Measurements from ENCODE around the gene EIF3M. TPM values are rescaled to one million over a fixed set of nuclear protein-coding genes. Genes with fewer than 3 reads are reported as not detected.

The EIF3M gene
- 226 TPM for total RNA-seq

DNA sequence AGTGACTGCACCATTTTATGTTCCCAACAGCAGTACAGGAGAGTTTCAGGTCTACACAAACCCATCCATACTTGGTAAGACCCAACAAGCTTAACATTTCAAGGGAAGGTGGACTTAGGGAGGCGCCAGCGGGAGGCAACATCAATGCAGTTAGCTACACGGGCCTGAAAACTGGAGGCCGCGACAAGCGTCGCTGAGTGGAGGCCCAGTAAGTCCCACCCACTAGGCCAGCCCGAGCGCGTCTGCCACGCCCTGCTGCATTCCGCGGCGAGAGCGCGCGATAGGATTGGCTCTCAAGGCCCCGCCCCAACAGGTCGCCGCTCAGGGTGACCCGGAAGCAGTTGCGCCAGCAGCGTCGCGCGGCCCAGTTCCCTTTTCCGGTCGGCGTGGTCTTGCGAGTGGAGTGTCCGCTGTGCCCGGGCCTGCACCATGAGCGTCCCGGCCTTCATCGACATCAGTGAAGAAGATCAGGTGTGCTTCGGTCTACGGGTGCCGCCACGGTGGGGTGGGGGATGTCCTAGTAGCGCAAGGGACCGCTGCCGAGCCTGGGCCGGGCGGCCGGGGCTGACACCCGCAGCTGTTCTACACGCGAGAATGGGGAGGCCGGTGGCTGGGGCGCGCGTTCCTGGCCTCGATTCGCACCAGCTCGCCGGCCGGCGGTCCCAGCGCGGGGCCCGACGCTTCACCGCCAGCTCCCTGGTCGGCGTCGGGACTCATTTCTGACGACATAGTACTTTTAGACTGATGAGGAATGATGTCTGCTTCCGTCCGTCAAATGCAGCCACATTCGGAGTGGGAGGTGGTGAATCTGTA, at the start of gene EIF3M:
EIF3M (plus strand) TSS at position 373 of the 813 bp plus-strand sequence; CDS start at position 430, 57 bp downstream.
- peak; percentile 98 for DNase-seq (ENCODE audit: low spot score)

DNA sequence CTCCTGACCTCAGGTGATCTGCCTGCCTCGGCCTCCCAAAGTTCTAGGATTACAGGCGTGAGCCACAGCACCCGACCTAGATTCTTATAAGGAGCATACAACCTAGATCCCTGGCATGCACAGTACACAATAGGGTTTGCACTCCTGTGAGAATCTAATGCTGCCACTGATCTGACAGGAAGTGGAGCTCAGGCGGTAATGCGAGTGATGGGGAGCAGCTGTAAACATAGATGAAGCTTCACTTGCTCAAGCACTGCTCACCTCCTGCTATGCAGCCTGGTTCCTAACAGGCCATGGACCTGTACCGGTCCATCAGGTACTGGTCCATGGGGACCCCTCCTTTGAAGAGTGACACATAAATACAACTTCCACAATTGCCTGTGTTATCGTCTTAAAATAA, 44.8 kb upstream of the EIF3M start:
- DNase-seq (ENCODE audit: low spot score), result no peak

DNA sequence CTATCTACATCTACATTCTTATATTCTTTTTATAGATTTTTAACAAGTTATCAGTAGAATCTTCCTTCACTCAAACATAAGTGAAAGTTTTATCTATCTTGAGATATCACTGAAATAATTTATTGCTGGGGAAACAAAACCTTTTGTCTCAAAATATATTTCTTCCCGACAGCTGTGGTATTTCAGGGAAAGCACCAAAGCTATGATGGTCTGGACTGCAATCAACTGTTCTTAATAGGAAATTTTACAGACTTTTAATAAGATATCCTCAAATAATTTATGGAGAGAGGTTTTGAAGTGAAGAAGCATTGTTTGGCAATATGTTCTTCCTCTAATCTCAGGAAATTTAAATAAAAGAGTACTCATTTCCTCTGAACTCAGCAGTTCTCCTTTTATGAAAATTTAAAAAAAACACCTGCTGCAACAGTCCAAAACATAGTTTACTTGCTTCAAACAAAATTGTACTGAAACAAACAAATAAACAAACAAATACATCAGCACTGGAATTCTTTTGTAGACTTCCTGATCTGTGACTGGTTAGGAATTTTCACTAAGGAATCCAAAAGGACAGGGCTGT, 33.9 kb upstream of the EIF3M start:
- DNase-seq (ENCODE audit: low spot score), result no peak

DNA sequence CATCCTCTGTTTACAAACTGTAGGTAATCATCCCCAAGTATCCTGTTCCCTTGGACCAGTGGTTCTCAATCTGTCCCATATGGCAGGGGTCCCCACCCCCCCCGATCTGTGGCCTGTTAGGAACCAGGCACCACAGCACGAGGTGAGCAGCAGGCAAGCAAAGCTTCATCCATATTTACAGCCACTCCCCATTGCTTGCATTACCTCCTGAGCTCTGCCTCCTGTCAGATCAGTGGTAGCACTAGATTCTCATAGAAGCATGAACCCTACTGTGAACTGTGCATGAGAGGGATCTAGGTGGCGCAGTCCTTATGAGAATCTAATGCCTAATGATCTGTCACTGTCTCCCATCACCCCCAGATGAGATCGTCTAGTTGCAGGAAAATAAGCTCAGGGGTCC, 33.4 kb upstream of the EIF3M start:
- no peak for DNase-seq (ENCODE audit: low spot score)

DNA sequence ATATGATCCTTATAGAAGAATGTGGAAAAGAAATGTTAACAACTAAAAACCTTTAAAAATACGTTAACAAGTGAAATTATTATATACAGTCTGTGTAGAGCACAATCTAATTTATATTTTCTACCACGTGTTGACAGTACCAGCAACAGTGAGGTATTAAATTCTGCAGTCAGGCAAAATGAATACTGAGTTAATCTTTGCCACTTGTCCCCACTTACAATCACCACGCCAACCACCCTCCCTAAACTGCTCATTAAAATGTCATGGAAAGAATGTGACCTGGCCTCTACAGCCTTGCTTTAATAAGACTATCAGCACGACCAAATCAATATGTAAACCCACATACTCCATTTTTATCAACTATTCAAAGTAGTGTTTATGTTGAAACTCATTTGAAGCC, 28.5 kb upstream of the EIF3M start:
- DNase-seq (ENCODE audit: low spot score), result no peak

DNA sequence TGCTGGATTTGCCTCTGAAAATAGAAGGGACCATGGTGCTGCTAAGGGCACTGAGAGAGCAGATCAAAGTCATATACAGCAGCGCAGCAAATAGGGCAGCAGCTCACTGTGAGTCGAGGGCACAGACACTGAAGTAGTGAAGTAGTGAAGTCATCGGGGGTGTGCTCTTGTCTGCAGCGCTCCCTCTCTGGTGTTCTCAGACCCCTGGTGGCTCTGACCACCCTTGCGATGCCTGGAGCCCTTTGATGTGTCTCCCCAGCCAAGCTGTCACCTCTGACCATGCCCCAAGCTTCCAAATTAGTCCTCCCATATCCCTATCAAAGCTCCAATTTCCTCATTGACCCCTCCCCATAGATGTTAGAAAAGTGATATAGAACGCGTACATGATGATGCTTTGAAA, 27.7 kb upstream of the EIF3M start:
- DNase-seq (ENCODE audit: low spot score), result no peak

DNA sequence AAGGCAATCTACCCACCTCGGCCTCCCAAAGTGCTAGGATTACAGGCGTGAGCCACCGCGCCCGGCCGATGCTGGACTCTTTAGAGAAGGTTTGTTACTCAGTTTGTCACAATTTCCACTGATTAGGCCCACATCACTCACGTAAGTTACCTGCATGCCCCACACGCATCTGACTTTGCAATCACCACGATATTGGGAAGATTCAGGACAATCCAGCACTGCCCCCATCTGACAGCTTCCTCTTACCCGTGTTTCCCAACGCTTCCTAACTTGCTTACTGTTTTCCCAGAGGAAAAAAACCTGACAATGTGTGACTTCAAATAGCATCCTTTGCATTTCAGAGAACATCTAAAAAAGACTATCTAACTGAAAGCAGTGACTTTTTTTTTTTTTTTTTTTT, 21.8 kb upstream of the EIF3M start:
- DNase-seq (ENCODE audit: low spot score), result no peak

DNA sequence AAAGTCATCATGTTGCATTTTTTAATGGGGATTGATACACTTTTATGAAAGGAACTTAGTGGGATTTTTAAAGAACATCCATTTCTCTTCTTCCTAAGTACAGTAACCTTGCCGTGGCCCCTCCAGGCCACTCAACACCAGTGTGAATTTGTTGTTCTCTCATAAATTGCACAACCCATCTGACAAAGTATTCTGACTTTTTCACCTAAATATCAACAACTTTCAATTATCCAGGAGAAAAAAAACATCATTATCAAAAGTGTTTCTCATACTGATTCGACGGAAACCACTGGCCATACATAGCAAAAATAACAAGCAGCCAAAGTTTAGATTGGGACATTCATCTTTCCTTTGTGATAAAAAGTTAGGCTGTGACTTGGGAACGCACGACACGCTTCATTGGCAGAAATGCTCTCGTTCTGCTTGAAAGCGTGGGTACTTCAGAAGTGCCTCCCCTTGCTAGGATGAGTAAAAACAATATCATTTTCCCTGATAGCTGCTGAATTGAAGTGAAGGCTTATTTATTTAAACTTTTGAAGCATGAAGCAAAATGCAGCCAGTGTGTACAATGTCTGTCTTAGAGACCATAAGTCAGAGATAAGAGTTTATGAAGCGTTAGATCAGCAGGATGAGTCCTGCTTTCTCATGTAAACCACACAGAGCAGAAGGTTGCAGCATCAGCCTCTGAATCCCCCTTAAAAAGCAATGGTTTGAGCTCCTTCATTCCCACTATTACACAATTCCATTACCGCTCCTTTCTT, 20.6 kb upstream of the EIF3M start:
- DNase-seq (ENCODE audit: low spot score), result no peak

DNA sequence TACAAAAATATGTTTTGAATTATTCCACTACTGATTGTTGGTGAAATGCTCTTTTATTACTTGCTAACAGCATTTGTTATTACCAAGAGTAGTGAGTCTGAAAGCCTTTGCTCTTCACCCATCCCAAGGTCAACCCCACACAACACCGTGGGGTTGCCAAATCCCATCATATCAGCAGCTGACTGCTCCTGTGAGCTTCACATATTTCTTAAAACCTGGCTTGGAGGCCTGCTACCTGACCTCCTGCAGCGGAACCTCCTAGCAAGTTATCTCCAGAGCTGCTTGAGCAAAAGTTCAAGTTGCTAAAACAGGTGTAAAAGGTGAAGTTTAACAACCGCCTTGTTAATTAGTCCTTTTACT, 20.1 kb upstream of the EIF3M start:
- no peak for DNase-seq (ENCODE audit: low spot score)

DNA sequence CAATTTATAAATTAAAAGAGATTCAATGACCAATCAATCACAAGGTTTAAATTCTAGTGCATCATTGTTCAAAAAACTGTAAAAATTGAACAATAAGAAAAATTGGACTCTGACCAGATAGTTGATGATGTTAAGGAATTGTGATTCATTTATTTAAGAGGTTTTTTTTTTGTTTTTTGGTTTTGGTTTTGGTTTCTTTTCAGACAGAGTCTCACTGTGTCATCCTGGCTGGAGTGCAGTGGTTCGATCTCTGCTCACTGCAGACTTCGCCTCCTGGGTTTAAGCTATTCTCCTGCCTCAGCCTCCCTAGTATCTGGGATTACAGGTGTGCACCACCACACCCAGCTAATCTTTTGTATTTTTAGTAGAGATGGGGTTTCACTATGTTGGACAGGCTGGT, 17.1 kb upstream of the EIF3M start:
- no peak for DNase-seq (ENCODE audit: low spot score)

DNA sequence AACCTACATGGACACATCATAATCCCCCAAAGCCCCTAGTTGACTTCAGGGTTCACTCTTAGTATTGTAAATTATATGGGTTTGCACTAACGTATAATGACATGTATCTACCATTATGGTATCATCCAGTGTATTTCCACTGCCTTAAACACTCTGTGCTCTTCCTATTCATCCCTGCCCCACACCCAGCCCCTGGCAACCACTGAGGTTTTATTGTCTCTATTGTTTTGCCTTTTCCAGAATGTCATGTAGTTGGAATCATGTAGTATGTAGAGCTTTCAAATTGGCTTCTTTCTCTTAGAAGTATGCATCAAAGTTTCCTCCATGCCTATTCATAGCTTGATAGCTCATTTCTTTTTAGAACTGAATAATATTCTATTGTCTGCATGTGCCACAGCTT, 16.5 kb upstream of the EIF3M start:
- no peak for DNase-seq (ENCODE audit: low spot score)

DNA sequence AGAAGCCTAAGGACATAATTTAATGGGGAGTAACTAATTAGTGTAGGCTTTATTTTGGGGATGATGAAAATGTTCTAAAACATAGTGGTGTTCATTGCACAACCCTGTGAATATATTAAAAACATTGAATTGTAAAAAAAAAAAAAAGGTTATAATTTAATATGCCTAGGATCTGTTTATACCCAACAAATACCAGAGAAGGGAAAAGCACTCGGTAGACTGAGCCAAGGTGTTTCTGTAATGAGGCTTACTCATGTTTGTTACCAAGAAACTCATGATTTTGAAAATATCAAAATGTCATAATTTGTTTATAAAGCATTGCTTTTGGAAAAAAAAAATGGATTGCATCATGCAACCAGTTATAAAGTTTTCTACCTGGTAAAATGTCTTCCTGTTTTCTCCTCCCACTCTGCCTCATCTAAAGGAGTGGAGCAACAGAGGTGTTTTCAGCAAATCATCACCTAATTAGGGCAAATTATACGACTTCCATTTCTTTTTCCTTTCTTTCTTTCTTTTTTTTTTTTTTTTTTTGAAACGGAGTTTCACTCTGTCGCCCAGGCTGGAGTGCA, 14.2 kb upstream of the EIF3M start:
- no peak for DNase-seq (ENCODE audit: low spot score)

DNA sequence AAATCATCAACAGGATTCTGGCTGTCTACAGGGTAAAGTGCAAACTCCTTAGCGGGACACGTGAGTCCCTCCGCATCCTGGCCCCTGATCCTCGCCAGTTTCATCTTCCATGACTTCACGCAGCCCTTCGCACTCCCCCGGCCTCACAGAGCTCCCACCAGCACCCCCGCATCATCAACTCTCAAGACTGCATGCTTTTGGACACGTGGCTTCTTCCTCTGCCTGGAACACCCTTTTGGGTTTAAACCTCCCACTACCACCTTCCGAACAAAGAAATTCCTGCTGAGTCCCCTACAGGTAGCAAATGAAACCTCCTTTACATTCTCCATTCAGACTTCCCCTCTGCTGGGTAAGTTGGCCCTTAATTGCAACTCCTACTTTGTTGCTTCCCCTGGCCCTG, 12.6 kb upstream of the EIF3M start:
- DNase-seq (ENCODE audit: low spot score), result no peak

DNA sequence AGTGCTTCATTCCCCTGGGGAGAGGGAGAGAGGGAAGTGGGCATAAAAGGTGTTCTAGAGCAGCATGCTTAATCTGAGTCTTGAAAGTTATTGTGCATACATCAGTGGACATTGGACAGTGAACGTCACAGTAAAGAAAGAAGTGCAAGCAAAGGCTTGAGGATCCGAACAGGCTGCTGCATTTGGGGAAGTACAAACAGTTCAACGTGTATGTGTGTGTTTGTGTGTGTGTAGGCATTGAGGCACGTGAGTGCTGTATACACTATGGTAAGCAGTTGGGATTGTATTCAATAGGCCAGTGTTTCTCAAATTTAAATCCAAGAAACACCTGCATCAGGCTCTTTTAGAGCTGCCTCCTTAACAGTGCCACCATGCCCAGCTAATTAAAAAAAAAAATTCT, 10.4 kb upstream of the EIF3M start:
- no peak for DNase-seq (ENCODE audit: low spot score)

DNA sequence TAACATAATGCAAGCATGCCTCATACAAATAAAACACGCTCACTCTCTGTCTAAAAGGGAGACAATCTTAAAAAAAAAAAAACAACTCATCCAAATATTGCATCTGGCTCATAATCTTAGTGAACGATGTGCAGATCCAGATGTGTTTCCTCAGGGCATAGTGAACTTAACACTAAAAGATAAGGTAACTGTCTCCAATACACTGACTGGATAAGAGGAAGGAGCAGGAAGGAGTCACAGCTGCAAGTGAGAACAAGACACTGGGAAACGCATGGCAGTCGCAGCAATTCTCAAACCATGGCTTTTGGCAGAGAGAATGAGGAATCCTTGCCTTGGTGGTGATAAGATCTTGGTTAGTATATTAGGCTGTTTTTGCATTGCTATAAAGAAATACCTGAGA, 9.2 kb upstream of the EIF3M start:
- DNase-seq (ENCODE audit: low spot score), result no peak

DNA sequence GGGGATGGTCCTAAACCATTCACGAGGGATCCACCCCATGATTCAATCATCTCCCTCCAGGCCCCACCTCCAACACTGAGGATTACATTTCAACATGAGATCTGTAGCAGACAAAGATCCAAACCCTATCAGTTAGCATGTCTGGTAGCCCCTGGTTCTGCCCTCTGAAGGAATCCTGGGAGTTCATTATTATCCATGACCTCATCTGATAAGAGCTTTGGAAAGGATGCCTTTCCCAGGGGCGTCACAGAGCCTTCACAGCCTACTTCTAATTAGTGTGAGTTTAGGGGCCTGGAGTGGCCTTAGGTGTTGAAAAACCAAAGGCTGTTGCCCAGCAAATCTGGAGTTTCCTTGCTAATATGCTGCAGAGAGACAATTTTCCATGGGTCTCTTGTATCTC, 8.6 kb upstream of the EIF3M start:
- DNase-seq (ENCODE audit: low spot score), result no peak

DNA sequence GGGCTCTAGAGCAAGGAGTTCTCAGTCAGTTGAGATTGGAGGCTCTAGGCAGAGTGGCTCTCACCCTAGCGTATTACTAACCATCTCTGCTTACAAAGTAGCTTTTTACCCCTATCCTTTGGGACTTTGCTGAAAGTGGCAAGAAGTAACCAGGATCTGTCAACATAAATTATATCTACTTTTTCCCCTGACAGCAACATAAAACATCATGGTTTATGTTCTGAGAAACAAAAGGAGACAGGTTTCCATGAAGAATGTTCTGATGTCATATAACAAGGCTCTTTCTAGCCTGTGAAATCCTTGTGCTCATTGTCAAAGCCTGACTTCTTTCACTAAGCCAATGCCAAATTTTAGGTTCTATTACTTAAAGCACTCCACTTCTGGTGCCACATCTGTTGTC, 7.2 kb upstream of the EIF3M start:
- DNase-seq (ENCODE audit: low spot score), result no peak

DNA sequence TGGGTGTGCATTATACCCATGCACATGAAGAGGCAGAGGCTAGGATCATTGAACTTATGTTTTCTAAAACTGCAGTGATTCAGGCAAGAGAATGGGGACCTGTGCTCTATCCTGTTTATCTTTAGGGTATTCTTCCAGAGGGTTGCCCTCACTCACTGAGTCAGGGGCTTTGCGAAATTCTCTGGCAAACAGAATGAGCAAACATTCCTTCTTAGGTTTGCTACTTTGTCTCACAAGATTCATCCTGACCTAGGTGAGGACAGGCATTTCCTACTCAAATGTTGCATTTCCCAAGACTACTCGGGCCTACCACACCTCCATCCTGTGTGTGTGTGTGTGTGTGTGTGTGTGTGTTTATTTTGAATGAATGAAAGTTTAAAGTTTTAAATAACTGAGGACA, 2.7 kb upstream of the EIF3M start:
- DNase-seq (ENCODE audit: low spot score), result no peak

DNA sequence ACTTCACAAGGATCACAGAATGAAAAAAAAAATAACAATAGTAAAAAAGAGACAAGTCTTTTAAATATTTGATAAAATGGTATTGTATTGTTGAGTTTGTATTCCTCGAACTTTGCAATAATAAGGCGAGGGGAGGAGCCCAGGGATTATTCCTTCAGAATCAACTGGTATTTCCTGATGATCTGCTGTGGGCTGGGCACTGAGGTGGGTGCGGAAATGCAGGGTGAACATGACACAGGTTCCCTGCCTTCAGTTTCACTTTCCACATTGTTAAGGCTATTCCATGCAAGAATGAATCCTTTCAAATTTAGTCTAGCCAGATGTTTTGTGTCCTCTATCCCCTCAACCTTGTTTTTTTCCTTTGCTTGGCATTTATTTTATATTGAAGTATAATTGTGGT, 2.1 kb upstream of the EIF3M start:
- DNase-seq (ENCODE audit: low spot score), result no peak

DNA sequence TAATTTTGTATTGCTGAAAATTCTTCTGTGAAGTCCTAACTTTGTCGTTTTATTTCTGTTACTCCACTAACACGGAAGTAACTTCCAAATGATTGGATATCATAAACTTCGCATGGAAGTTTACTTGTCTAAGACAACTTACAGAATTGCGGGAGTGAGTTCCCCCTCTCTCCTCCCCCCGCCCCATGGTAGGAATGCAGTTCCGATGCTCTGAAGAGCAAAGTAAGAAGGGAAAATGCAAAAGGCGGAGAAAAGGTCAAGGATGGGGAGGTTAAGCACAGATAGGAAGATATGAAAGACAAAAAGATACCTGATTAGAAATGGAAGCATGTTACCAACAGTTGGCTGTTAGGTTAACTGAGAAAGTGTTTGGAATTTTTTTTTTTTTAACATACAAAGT, 1.3 kb downstream of the EIF3M start:
- DNase-seq (ENCODE audit: low spot score), result no peak

DNA sequence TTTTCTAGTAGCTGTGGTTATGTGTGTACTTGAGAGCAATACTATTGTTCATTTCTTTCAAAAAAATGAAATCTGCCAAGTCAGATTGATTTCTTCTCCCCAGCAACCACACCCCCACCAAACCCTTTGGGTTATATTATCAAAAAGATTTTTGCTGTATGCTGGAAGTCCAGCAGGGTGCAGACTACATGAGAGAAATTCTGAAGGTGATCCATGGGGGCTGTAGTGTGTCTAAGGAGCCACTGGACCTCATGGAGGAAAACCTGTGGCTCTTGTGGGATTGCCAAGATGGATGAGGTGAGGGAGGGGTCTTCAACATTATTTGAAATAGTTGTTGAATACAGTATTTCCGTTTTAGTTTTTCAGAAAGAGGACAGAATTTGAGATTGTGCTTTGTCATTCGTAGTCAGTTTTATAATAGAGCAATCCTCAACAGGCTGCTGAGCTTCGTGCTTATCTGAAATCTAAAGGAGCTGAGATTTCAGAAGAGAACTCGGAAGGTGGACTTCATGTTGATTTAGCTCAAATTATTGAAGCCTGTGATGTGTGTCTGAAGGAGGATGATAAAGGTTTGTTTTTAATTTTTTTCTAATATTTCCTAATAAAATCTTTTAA, 3.1 kb downstream of the EIF3M start:
- DNase-seq (ENCODE audit: low spot score), result no peak

DNA sequence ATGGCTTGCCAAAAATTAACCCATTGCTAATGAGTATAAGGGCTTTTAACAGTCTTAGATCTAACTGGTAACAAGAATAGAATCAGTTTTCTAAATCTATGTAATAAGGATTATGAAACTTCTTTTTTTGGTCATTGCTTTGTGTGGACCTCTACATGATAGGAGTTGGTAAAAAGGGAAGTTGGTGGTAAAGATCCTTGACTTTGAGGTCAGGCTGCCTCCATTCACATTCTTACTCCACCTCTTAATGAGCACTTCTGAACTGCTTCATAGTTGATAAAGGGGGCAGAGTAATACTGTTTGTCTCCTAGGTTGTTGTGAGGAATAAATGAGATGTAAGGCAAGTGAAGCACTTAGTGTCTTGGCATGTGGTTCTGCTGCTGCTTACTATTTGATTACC, 10.6 kb downstream of the EIF3M start:
- no peak for DNase-seq (ENCODE audit: low spot score)

Data from ureter (tissue), 1 donor.